Measurements from ENCODE around the gene TOE1. TPM values are rescaled to one million over a fixed set of nuclear protein-coding genes. Genes with fewer than 3 reads are reported as not detected.
A peak's percentile ranks its signal among the peaks of the same experiment; 100 is the strongest.

The TOE1 gene
- total RNA-seq, 1 donor from 2014 or later, result 7.5 TPM

DNA sequence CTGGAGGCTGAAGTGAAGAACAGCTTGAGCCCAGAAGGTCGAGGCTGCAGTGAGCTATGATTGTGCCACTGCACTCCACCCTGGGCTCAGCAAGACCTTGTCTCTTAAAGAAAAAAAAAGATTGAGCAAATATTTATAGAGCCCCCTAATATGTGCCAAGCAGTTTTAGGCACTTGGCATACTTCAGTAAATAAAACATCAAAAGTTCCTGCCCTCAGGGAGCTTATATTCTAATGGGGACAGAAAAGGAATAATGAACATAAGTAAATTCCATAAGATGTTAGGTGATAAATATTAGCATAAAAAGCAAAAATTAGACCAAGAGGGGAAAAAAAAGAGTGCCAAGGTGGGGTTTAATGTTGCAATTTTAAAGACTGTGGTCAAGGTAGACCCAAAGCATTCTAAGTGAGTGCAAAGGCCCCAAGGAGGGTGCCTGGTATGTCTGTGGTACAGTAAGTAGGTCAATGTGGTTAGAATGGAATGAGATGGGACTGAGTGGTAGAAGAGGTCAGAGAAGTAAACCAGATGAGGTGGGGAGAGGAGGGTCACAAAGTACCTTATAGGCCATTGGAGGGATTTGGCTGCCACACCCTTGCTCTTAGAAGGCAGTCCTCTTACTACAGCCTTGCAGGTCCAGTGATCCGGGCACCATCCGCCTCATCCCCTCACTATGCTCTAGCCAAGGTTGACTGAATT lies 2.2 kb upstream of the TOE1 start:
- no peak for DNase-seq
- no peaks in the 10 kb centered on the region for H3K36me3 Mint-ChIP-seq (ENCODE audit: unreplicated experiment)
- no peaks in the 10 kb centered on the region for H3K27me3 Mint-ChIP-seq (ENCODE audit: unreplicated experiment)
- TF ChIP-seq, protein P1, sequence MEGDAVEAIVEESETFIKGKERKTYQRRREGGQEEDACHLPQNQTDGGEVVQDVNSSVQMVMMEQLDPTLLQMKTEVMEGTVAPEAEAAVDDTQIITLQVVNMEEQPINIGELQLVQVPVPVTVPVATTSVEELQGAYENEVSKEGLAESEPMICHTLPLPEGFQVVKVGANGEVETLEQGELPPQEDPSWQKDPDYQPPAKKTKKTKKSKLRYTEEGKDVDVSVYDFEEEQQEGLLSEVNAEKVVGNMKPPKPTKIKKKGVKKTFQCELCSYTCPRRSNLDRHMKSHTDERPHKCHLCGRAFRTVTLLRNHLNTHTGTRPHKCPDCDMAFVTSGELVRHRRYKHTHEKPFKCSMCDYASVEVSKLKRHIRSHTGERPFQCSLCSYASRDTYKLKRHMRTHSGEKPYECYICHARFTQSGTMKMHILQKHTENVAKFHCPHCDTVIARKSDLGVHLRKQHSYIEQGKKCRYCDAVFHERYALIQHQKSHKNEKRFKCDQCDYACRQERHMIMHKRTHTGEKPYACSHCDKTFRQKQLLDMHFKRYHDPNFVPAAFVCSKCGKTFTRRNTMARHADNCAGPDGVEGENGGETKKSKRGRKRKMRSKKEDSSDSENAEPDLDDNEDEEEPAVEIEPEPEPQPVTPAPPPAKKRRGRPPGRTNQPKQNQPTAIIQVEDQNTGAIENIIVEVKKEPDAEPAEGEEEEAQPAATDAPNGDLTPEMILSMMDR (IDR thresholded peaks at IDR 0.05; ENCODE audit: partially characterized antibody, unreplicated experiment), result no peak
- H3K4me3 Mint-ChIP-seq (ENCODE audit: unreplicated experiment), result peak overlapping the region; percentile 47
- peaks cover 3% of the 10 kb centered on the region for H3K9me3 Mint-ChIP-seq (ENCODE audit: unreplicated experiment)
- peaks cover 3% of the 10 kb centered on the region for H3K4me1 Mint-ChIP-seq (ENCODE audit: low read depth, unreplicated experiment)
- H3K27ac Mint-ChIP-seq (ENCODE audit: unreplicated experiment), result peak overlapping the region; percentile 39

DNA sequence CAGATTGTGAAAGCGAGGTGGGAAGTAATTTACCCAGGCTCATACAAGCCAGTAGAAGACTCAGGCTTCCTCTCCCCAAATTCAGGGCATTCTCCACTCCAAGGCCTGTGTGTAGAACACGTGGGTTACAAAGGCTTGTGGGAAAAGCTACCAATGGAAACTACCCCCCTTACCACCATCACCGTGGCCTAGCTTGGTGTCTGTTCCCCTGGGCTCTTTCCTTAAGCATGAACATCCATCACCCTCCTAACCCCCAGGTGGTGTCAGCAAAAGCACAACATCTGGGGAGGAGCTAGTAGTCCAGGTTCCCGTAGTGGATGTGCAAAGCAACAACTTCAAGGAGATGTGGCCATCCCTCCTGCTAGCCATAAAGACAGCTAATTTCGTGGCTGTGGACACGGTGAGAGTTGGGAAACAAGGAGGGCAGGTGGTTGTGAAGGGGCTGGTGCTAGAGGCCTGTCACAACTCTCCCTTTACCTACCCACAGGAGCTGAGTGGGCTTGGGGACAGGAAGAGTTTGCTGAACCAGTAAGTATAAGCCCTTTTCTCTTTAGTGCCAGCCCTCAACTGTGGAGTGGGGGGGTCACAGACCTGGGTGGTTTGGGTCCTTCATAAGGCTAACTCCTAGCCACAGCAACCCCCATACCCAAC lies 971 bp downstream of the TOE1 start:
- no peak for DNase-seq
- H3K36me3 Mint-ChIP-seq (ENCODE audit: unreplicated experiment), result peaks cover 3% of the 10 kb centered on the region
- H3K4me3 Mint-ChIP-seq (ENCODE audit: unreplicated experiment), result peak overlapping the region; percentile 100
- peak overlapping the region; percentile 71 for H3K27ac Mint-ChIP-seq (ENCODE audit: unreplicated experiment)
- no peaks in the 10 kb centered on the region for H3K4me1 Mint-ChIP-seq (ENCODE audit: low read depth, unreplicated experiment)
- TF ChIP-seq, protein P1 (IDR thresholded peaks at IDR 0.05; ENCODE audit: partially characterized antibody, unreplicated experiment), result no peak
- H3K9me3 Mint-ChIP-seq (ENCODE audit: unreplicated experiment), result peaks cover 5% of the 10 kb centered on the region
- H3K27me3 Mint-ChIP-seq (ENCODE audit: unreplicated experiment), result no peaks in the 10 kb centered on the region

DNA sequence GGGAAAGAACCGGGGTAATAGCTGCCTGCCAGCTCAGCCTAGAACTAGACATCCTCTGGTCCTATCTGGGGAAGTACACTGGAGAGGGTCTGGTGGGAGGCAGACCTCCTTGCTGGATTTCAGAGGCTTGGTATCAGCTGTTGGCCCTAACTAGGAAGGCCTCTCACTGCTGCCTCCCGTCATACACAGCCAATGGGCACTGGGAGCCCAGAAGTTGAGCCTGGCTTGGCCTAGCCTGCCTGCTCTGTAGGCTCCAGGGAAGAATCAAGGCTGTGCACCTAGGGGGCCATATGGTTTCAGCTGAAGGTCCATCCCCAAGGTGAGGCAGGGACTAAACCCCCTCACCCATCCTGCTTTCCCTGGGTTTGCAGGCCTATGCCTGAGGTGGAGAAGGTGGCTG lies 4.5 kb downstream of the TOE1 start:
- no peak overlapping the region for H3K4me3 Mint-ChIP-seq (ENCODE audit: unreplicated experiment)
- no peak for DNase-seq
- no peaks in the 10 kb centered on the region for H3K4me1 Mint-ChIP-seq (ENCODE audit: low read depth, unreplicated experiment)
- TF ChIP-seq, protein P1 (IDR thresholded peaks at IDR 0.05; ENCODE audit: partially characterized antibody, unreplicated experiment), result no peak
- H3K27me3 Mint-ChIP-seq (ENCODE audit: unreplicated experiment), result peaks cover 2% of the 10 kb centered on the region
- peaks cover 4% of the 10 kb centered on the region for H3K36me3 Mint-ChIP-seq (ENCODE audit: unreplicated experiment)
- no peak overlapping the region for H3K27ac Mint-ChIP-seq (ENCODE audit: unreplicated experiment)
- peaks cover 2% of the 10 kb centered on the region for H3K9me3 Mint-ChIP-seq (ENCODE audit: unreplicated experiment)

DNA sequence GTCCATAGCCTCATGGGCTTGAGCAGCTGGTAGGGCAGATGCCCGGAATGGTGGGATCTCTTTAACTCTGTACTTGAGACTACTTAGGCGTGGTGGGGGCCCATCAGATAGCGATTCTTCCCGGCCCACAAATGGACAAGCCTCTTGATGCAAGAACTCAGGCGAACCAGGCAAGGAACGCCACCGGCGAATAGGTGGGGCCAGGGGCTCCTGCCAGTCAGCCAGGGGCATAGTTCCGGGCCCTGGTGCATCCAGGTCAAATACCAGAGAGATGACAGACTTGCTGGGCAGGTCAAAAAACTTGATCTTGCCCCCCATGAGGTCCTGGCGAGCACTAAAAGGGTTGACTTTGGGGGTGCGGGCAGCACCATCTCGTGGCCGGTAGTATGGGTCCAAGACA lies 5.0 kb downstream of the TOE1 start:
- H3K27me3 Mint-ChIP-seq (ENCODE audit: unreplicated experiment), result peaks cover 3% of the 10 kb centered on the region

More for the DNA sequence above, 5.0 kb downstream of the TOE1 start:
- Mint-ChIP-seq H3K27ac (ENCODE audit: unreplicated experiment) (no peak overlapping the region), H3K9me3 (ENCODE audit: unreplicated experiment) (peaks cover 2% of the 10 kb centered on the region), H3K36me3 (ENCODE audit: unreplicated experiment) (peaks cover 4% of the 10 kb centered on the region), H3K4me3 (ENCODE audit: unreplicated experiment) (no peak overlapping the region), H3K4me1 (ENCODE audit: low read depth, unreplicated experiment) (no peaks in the 10 kb centered on the region)
- TF ChIP-seq, protein P1 (IDR thresholded peaks at IDR 0.05; ENCODE audit: partially characterized antibody, unreplicated experiment), result no peak
- no peak for DNase-seq
